DMS153 treated with DMSO at 0.1 percent for 48 hours (cell line): Measurements from ENCODE around the gene AKIRIN2.
"Not testable (repeated sequence)": the region's sequence is repeated elsewhere in the genome, so short reads cannot be mapped to it uniquely, and the experiment has no call there.

Source experiments
- DNase-seq: peaks from one replicate; lab custom pipeline; 2025; ENCODE audit not compliant: unreplicated experiment; lab: John Stamatoyannopoulos, UW

Gene AKIRIN2

DNA sequence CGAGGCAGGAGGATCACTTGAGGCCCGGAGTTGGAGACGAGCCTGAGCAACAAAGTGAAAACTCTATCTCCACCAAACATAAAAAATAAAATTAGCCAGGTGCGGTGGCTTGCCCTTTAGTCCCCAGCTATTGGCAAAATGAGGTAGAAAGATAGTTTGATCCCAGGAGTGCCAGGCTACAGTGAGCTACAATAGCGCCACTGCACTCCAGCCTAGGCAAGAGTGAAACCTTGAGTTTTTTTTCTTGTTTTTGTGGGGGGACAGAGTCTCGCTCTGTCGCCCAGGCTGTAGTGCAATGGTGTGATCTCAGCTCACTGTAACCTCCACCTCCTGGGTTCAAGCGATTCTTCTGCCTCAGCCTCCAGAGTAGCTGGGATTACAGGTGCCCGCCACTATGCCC lies 14.1 kb downstream of the AKIRIN2 start:
- not testable (repeated sequence) for DNase-seq

DNA sequence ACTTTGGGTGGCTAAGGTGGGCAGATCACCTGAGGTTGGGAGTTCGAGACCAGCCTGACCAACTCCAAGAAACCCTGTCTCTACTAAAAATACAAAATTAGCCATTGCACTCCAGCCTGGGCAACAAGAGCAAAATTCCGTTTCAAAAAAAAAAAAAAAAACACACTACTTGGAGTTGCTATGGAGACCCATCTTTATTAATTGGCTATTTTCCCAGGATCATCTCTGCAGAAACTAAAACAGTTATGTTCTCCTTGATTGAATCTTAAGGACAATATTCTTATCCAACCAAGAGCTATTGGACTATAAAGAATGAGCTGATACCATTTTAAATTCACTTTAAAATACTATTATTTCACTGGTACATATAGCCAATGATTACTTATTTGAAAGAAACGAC lies 14.7 kb downstream of the AKIRIN2 start:
- no peak for DNase-seq

DNA sequence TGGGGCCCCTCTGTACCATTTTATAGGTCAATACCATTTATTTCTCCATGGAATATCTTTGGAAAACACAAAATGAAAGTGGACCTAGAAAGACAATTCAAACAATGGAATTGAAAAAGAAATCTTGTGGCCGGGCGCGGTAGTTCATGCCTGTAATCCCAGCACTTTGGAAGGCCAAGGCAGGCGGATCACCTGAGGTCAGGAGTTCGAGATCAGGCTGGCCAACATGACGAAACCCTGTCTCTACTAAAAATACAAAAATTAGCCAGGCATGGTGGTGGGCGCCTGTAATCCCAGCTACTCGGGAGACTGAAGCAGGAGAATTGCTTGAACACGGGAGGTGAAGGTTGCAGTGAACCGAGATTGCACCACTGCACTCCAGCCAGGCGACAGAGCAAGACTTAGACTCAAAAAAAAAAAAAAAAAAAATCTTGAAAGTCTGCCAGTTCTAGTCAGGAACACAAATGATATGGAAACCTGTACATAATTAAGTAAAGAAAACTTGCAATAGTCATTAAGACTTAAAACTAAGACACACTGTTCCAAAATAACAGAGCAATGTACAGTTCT lies 15.3 kb downstream of the AKIRIN2 start:
- DNase-seq = not testable (repeated sequence)

DNA sequence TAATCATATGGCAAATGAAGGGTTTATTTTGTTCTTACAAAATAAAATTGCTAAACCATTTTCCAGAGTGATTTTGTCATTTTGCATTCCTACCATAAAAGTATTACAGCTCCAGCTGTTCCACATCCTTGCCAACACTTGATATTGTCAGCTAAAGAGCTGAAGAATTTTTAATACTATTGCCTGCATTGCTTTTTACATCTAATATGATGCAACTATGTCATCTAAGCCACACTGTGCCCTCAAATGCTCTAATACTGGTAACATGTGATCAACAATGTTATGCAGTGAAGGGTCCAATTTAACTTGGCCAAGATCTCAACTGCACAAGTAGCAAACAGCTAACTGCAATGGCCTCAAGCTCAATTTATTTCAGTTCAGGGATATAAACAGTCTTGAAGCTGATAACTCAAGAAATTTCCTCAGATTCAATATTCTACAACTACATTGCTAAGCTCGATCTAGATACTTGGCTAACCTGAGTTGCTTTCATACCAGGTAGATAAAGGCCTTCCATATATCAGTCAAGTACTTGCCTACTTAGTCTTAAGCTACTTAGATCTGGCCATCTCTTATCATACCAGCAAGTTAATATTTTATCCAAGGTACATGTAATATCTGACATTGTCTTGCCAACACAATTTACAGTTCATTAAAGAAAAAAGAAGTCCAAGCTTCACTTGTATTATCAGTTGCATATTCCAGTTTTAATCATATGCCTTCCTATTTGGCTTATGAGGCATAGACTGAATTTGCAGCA lies 17.0 kb downstream of the AKIRIN2 start:
- DNase-seq = no peak

DNA sequence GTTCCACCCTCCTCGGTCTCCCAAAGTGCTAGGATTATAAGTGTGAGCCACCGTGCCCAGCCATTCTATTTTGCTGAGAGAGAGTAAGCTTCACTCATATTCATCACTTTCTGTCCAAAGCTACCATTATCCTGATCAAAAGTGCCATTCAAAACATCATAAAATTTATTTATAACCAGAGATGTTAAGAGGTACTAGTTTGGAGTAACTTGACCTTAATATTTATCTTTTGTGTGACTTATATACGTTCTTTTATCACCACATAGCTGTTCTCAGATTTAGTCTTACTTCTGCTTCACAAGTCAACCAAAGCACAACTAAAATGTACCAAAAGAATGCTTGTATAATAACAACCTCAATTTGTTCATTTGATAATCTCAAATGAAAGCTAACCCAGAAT lies 18.1 kb downstream of the AKIRIN2 start:
- DNase-seq = no peak

DNA sequence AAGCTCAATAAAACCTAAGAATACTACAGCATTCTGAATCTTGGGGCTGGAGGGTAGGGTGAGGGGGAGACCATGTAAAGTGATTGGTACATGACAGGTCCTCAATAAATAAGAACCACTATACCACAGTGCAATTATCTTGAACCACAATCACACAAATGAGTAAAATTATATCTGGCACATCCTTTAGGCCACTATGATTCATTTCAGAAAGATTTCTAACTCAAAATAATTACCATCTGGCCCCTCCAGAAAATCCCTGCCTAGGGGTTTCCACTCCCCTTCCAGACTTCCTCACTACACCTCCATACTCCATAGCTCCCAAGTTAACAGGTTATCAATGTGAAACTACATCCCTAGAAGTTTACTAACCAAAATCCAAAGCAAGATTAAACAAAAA lies 19.7 kb downstream of the AKIRIN2 start:
- no peak for DNase-seq

DNA sequence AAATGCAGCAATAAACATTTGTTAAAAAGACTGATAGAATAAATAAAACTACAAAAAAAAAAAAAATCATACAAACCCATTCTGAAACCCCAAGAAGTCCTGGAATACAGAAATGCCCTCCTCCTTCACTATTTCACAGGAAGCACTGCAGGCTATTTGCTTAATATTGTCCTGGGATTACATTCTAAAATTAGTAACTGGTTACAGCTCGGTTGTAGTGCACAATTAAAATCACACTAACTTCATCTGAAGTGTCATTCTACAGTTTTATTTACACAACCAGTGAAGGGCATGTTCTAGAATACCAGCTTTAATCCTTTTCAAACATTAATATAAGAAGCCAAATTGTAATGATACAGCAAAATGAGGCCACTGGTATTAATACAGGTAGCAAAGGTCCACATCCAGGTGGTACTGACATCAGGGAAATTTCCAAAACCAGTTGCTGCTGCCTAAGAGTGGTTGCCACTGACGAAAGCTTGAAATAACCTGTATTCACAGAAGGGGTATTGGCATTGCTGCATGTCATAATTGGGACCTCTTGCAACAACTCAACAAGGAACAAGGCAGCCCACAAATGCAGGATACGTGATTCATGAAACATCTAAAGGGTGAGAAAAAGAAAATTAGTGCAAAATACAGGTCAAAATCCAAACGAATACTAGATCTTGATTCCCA lies 26.9 kb downstream of the AKIRIN2 start:
- DNase-seq = peak; percentile 49

DNA sequence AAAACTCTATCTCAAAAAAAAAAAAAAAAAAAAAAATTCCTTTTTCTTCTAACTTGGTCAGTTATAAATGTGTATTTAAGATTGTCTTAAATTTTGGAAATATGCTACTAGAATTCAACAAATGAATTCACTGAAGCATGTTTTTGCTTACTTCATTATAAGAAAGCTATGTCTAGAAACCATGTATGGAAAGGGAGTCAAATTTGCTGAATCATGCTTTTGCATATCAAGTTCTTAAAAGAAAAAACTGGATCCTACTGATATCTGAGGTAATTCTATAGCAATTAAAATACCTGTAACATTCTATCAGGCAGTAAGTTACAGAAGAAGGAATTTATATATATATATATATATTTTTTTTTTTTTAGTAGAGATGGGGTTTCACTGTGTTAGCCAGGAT lies 27.7 kb downstream of the AKIRIN2 start:
- no peak for DNase-seq

DNA sequence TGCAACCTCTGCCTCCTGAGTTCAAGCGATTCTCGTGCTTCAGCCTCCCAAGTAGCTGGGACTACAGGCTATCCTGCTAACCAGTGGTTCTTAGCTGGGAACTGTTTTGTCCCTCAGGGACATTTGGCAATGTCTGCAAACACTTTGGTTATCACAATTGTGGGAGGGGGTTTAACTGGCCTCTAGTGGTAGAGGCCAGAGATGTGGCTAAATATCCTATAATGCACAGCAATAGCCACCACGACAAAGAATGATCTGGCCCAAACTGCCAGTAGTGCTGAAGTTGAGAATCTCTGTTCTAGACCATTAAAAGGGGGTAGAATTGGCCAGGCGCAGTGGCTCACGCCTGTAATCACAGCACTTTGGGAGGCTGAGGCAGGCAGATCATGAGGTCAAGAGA lies 28.8 kb downstream of the AKIRIN2 start:
- no peak for DNase-seq

DNA sequence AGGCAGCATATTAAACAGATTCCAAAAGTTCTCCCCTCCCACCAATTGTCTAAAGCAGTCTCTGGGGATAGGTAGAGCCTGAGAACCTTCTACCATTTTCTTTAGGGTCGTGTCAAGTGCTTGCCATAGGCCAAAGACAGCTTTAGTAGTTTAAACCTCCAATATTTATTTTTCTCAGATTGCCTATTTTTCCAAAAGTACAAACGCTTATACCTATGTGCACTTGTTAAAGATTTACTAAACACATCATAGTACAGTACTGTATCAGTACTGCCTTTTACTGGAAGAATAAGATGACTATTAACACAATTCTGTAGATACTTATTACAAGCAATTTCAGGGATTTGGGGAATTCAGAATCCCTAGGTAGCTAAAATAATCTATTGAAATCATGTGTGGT lies 29.4 kb downstream of the AKIRIN2 start:
- DNase-seq = no peak

DNA sequence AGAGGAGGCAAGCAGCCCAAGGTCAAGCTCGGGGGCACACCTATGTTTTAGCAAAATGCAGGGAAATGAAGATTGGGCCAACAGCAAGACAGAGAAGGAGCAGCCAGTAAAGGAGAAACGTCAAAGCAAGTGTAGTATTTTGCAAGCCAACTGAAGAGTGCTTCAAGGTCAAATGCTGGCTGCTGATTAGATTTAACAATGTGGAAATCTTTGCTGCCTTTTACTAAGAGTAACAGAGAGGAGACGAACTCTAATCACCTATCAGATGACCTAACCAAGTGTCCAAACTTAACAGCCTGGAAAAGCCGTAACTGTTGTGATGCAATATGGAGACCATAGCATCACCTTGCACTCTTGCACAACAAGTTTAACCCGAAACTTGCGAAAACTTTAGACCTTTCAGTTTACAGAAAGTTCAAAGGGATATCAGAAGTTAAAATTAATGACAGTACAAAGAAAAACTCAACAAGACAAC lies 30.4 kb downstream of the AKIRIN2 start:
- no peak for DNase-seq

DNA sequence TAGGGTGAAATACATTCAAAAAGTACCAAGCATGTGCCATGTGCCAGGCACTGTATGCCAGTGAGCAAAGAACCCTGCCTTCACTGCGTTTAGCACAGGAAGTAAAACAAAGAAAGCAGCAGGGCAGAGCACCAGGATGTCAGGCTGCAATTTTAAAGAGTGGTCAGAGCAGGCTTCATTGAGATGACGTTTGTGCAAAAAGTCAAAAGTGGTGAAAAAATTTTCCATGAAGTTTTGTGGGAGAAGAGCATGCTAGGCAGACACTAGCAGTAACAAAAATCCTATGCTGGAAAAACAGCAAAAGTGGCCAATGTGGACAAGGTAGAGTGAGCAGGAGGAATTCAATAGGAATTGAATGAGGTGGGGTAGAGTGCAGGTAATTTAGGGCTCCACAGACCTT lies 31.3 kb downstream of the AKIRIN2 start:
- no peak for DNase-seq

DNA sequence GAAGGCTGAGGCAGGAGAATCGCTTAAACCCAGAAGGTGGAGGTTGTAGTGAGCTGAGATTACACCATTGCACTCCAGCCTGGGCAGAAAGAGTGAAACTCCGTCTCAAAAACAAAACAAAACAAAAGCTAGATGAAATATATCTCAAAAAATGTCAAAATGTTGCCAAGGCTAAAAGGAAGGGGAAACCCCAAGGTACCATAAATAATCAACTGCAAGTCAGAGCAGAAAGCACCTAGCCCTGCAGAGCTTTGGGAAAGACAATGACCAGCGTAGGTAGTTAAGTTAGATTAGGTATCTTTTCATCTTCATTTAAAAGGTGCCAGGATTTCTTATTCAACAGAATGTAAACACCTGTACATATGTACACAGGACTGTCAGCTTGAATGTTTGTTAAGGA lies 33.0 kb downstream of the AKIRIN2 start:
- DNase-seq = no peak

DNA sequence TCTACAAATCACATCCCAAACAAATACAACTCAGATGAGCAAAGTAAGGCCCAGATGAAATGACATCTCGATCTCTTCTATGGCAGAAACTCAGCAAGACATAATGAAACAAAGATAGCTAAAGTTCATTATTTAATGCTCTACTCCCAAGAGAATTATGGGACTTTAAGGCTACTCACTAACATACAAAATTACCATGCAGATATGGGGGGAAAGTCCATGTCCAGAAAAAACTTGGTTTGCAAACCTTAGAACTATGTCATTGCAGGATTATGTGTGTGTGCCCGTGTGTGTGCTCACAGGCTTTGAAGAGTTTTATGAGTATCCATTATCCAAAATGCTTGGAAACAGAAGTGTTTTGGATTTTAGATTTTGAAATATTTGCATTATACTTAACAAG lies 34.0 kb downstream of the AKIRIN2 start:
- no peak for DNase-seq

DNA sequence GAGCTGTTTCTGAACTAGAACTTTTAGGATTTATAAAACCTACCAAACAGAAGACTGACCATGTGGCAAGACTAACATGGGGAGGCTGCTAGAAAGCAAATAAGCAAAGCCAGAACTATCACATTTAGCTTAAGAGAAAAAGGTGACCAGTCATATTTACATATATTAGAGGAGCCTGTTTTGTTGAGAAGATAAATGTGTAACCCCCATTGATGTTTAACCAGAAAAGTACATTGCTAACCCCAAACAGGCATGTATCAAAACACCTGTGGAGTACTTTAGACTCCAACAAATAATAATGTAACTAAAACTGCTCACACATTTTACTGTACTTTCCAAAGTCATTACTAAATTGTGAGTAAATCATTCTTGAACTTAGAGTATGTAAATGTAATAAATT lies 35.0 kb downstream of the AKIRIN2 start:
- DNase-seq = no peak

DNA sequence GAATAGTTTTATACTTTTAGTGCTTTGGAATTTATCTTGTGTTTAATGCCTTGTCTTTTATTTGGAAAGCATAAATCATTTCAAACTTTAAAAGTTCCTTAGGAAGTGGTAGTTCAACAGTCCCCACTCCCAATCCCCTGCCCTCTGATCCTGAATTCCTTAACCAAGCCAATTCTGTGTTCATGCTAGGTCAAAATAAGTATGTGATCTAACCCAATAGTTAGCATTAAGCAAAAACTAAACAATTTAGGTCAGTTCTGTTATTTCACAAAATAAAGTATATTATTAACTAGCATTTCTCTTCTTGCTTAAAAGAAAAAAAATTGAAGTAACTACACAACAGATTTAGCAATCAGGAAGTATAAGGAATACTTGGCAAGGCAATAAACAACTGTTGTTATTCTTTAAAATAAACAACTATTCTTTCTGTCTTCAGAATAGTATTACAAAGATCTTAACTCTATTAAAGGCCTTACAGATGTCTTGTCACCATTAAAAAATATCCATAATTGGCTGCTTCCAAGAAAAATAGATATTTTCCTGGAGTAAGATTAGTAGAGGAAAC lies 37.0 kb downstream of the AKIRIN2 start:
- DNase-seq = no peak

DNA sequence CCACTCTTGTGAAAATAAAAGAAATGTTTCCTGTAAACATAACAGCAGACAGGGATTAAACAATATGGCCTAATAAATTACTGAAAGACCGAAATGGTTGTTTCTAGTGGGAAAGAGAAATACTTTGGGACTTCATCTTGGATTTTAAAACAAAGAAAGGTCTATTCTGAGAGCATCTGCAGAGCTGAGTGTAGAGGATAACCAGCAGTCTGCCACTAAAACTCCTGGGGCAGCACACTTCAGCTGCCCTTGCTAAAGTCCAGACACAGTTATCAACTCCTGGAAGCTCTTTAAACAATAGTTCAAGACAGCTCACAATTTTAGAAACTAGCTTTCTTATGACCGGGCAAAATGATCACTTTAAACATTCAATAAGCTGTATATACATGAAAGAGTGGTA lies 38.6 kb downstream of the AKIRIN2 start:
- DNase-seq = no peak

DNA sequence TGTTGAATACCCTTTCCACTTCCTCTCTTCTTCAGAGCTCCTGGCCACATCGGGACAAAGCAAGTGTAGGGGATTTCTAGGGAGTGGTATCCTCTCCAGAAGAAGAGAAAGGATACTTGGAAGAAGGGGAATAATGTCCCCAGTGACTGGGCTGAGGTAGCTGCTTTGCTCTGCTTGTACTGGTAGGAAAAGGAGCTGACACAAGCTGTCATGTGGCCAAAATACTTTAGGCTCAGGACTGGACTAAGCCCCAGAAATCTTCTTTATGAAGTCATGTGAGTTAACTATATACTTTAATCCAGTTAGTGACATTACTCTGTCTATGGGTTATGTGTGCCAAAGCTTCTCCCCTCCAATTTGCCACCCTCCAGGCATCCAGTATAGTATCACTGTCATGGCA lies 40.5 kb downstream of the AKIRIN2 start:
- no peak for DNase-seq

DNA sequence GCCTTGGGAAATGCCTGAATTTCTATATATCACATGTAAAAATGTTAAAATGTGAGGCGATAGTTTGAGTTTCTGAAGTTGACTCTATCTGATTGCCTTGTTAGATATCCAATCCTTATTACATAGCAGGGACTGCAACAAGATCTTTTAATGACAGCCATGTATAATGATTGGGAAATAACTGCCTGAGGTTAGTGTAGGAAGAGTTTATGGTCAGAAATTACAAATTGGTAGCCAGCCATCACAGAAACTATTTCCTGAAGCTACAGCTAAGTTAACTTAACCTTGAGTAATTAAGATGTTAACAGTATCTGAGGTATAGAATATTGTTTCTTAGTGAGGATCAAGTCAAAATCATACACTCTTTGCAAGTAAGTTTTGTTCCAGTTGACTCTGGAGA lies 41.0 kb downstream of the AKIRIN2 start:
- no peak for DNase-seq

DNA sequence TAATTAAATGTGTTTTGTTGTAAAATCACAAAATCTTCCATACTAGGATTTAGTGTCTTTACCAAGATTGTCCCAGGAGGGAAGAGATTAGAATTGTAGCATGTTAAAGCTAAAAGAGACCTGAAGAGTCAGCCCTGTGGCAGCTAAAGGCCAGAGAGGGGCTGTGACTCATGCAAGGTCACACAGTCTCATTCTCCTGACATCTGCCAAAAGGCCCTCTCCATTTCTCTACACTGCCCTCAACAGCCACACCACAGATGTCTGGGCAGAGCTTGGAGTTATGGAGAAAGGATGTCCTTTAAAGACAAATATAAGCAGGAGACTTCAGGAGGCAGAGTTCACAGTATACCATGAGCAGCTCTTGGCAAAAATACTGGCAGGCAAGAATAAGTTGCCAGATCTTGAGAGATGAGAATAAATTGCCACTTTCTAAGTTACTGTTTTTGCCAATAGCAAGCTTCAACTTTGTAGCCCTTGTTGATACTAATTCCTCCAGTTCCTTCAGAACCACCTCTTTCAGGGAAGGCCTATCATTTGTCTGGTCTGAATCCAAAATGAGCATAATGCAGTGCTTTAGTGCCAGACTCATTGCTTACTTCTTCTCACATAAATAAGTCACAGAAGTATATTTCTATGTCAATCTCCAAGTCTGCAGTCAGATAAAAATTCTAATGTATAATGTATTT lies 41.7 kb downstream of the AKIRIN2 start:
- DNase-seq = no peak

DNA sequence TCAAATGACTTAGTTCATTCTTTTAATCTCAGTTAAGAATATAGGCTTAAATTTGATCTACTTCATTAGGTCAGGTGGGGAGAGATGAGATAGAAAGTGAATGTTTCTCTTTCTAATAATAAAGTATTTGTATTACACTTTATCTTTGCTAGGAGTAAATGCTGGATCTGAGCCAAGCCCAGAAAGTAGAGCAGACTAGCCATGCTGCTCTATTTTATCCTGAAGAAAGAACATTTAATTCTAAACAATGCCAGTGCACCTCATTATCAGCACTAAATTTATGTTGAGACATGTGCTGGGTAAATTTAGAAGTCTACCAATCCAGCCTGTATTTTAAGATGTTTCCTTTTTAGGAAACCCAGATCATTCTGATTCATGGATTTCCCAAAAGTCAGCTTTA lies 43.5 kb downstream of the AKIRIN2 start:
- DNase-seq = no peak
